Right ventricle myocardium inferior (tissue), 1 donor: ENCODE data around the gene ARRDC5. TPM values are rescaled to one million over a fixed set of nuclear protein-coding genes. Genes with fewer than 3 reads are reported as not detected.
A peak's percentile ranks its signal among the peaks of the same experiment; 100 is the strongest.
"Not testable (repeated sequence)": the region's sequence is repeated elsewhere in the genome, so short reads cannot be mapped to it uniquely, and the experiment has no call there.

Experiments
- ATAC-seq: fragments of 200-7000 bp; cut with Tn5 transposase; one replicate; pipeline ENCODE4 v1.9.1; 2020; ENCODE audit warnings: mild to moderate bottlenecking, moderate library complexity
- DNase-seq: peaks from one replicate; pipeline ENCODE4 v3.0.0; 2021; ENCODE audit errors: missing footprints
- intact Hi-C: fragments of 100-400 bp; cut with DNase I; formaldehyde crosslinking; loops from one replicate; pipeline ENCODE4 v1.11.0; 2022
- total RNA-seq: library from RNA; stranded (reverse); fragmentation: NEBNext Ultra II Directional; extraction: Animal tissue kit (Norgen Biotek cat#: 25700); gene quantifications from one replicate; pipeline ENCODE4 v1.2.1, GENCODE V29; 2021
- donor health status: DM: no; HTN: yes; CAD: no; lungs with severe emphysema.

The ARRDC5 gene
- total RNA-seq, 1 donor from 2014 or later: not detected

GRCh38 chr19:4911786-4912672 is 9.3 kb upstream of the ARRDC5 start:
- intact Hi-C loops: loop anchor here (1.0 kb wide), 2 partner anchors 40 to 103 kb away; no protein-coding TSS in a partner anchor
- DNase-seq (no peak), ATAC-seq (peak; percentile 39)

GRCh38 chr19:4911314-4911713 is 8.6 kb upstream of the ARRDC5 start:
- intact Hi-C loops: loop anchor here (1.0 kb wide), 2 partner anchors 39 to 102 kb away; no protein-coding TSS in a partner anchor
- DNase-seq: no peak
- ATAC-seq: no peak

GRCh38 chr19:4910594-4911281 is 8.0 kb upstream of the ARRDC5 start:
- intact Hi-C loops: loop anchor here (1.0 kb wide), 2 partner anchors 38 to 101 kb away; no protein-coding TSS in a partner anchor
- DNase-seq (no peak), ATAC-seq (no peak)

GRCh38 chr19:4909897-4910593 is 7.3 kb upstream of the ARRDC5 start:
- peak; percentile 98 for DNase-seq
- intact Hi-C loops: no loop called here
- ATAC-seq: peak; percentile 95

- ATAC-seq (no peak), DNase-seq (no peak)
- intact Hi-C loops: no loop called here
These were observed 6.6 kb upstream of the ARRDC5 start, which contains the start of gene UHRF1 for GRCh38 chr19:4909156-4909896. TSS of gene UHRF1 (plus strand) at chr19:4909501. CDS start at chr19:4910886, 1,385 bp downstream.

- no peak for DNase-seq
- intact Hi-C loops: no loop called here
- no peak for ATAC-seq
These were observed 6.1 kb upstream of the ARRDC5 start for GRCh38 chr19:4908781-4909155.

GRCh38 chr19:4908360-4908759 is 5.7 kb upstream of the ARRDC5 start:
- no peak for DNase-seq
- no peak for ATAC-seq
- intact Hi-C loops: no loop called here

DNA sequence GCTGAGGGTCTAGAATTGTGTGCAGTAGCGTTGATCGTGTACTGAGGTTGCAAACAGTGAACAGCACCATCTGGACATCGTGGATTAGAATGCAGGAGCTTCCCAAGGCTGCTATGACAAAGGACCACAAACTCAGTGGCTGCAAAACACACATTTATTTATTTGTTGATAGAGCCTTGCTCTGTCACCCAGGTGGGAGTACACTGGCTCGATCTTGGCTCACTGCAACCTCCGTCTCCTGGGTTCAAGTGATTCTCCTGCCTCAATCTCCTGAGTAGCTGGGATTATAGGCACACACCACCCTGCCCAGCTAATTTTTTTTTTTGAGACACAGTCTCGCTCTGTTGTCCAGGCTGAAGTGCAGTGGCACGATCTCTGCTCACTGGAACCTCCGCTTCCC is 4.3 kb upstream of the ARRDC5 start:
- DNase-seq: no peak
- ATAC-seq: no peak
- intact Hi-C loops: no loop called here

GRCh38 chr19:4904481-4904880 is 1.8 kb upstream of the ARRDC5 start:
- intact Hi-C loops: no loop called here
- no peak for ATAC-seq
- DNase-seq: no peak

DNA sequence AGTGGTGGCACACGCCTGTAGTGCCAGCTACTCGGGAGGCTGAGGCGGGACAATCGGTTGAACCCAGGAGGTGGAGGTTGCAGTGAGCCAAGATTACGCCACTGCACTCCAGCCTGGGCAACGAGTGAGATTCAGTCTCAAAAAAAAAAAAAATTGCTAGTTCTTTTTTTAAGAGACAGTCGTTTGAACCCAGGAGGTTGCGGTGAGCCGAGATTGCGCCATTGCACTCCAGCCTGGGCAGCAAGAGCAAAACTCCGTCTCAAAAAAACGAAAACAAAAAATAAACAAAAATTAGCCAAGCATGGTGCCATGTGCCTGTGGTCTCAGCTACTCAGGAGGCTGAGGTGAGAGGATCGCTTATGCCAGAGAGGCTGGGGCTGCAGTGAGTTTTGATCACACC is 1.8 kb downstream of the ARRDC5 start:
- intact Hi-C loops, ATAC-seq: not testable (repeated sequence)
- peak; percentile 80 for DNase-seq

GRCh38 chr19:4897146-4897545 is 5.5 kb downstream of the ARRDC5 start:
- intact Hi-C loops: no loop called here
- DNase-seq (no peak), ATAC-seq (no peak)

GRCh38 chr19:4896372-4896771 is 6.3 kb downstream of the ARRDC5 start:
- DNase-seq (no peak), ATAC-seq (no peak)
- intact Hi-C loops: no loop called here

DNA sequence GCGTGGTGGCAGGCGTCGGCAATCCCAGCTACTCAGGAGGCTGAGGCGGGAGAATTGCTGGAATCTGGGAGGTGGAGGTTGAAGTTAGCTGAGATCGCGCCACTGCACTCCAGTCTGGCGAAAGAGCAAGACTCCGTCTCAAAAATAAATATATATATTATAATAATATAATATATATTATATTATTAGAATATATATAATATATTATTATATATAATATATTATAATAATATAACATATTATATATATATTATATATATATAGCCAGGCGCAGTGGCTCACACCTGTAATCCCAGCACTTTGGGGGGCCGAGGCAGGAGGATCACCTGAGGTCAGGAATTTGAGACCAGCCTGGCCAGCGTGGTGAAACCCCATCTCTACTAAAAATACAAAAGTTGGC is 9.7 kb downstream of the ARRDC5 start:
- intact Hi-C loops, DNase-seq, ATAC-seq: not testable (repeated sequence)

DNA sequence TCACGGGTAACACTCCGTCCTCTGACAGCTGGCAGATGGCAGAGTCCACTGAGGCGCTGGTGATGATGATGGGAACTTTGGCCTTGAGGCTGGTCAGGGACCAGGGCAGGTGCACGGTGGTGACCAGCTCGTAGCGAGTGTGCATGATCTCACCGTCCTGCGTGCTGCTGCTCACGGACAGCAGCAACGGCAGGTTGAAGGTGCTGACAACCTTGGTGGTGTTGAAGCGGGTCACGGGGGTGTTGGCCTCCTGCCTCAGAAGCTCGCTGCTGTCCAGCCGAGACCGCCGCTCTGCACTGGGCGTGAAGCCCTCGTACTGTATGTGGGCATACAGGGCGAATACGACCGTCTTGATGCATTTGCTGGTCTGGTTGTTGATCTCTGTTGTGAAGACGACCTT is 11.6 kb downstream of the ARRDC5 start:
- DNase-seq: no peak
- intact Hi-C loops: no loop called here
- ATAC-seq: peak; percentile 79

GRCh38 chr19:4889034-4889815 is 13.5 kb downstream of the ARRDC5 start:
- intact Hi-C loops: no loop called here
- DNase-seq: no peak
- no peak for ATAC-seq

GRCh38 chr19:4887803-4888202 is 14.9 kb downstream of the ARRDC5 start:
- DNase-seq, intact Hi-C loops, ATAC-seq: not testable (repeated sequence)

DNA sequence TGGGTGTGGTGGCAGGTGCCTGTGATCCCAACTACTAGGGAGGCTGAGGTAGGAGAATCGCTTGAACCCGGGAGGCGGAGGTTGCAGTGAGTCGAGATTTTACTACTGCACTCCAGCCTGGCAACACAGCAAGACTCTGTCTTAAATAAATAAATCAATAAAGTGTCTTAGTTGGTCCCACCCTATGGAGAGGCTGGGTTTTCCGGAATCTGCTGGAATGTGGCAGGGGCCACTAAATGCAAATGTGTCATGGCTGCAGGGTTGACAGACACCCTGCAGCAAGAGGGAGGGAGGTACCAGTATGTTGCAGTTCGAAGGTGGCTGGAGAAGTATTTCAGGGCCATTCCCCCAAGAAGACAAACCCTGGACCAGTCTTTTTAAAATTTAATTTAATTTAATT is 17.7 kb downstream of the ARRDC5 start:
- ATAC-seq, DNase-seq, intact Hi-C loops: not testable (repeated sequence)

DNA sequence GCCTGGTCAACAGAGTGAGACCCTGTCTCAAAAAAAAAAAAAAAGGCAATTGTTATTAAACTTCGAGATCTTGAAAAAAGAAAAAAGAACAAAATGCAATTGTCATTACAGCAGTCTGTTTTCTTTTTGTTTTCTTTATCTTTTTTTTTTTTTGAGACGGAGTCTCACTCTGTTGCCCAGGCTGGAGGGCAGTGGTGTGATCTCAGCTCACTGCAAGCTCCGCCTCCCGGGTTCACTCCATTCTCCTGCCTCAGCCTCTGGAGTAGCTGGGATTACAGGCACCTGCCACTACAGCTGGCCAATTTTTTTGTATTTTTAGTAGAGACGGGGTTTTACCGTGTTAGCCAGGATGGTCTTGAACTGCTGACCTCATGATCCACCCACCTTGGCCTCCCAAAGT is 19.8 kb downstream of the ARRDC5 start:
- intact Hi-C loops, ATAC-seq, DNase-seq: not testable (repeated sequence)
